GM10266 (cell line): ENCODE measurements around the gene FAM184B.

Experiments used
- DNase-seq: peaks from one replicate; pipeline ENCODE4 v3.0.0; 2012; ENCODE audit errors: extremely low spot score
- TF ChIP-seq, protein P1 (sequence below): IDR thresholded peaks from 2 replicates; pipeline ENCODE4 v1.5.1; 2012; ENCODE audit warnings: mild to moderate bottlenecking, low read depth; ENCODE audit not compliant: control insufficient read depth, insufficient read depth; ENCODE audit errors: missing control alignments

FAM184B gene

DNA sequence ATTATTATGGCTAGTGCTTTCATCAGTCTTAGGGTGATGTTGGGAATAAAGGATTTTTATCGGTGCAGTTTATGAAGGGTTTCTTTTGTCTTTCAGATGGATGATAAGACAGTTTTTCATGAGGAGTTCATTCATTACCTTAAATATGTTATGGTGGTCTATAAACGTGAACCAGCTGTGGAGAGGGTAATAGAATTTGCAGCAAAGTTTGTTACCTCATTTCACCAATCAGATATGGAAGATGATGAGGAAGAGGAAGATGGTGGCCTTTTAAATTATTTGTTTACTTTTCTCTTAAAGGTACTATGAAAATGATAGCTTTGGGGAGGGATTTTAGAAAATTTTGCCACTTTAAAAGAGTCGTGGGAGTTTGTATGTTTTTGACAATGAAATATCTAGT, 30.7 kb upstream of the FAM184B start:
- DNase-seq, result no peak
- TF ChIP-seq, protein P1, sequence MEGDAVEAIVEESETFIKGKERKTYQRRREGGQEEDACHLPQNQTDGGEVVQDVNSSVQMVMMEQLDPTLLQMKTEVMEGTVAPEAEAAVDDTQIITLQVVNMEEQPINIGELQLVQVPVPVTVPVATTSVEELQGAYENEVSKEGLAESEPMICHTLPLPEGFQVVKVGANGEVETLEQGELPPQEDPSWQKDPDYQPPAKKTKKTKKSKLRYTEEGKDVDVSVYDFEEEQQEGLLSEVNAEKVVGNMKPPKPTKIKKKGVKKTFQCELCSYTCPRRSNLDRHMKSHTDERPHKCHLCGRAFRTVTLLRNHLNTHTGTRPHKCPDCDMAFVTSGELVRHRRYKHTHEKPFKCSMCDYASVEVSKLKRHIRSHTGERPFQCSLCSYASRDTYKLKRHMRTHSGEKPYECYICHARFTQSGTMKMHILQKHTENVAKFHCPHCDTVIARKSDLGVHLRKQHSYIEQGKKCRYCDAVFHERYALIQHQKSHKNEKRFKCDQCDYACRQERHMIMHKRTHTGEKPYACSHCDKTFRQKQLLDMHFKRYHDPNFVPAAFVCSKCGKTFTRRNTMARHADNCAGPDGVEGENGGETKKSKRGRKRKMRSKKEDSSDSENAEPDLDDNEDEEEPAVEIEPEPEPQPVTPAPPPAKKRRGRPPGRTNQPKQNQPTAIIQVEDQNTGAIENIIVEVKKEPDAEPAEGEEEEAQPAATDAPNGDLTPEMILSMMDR, result no peak

DNA sequence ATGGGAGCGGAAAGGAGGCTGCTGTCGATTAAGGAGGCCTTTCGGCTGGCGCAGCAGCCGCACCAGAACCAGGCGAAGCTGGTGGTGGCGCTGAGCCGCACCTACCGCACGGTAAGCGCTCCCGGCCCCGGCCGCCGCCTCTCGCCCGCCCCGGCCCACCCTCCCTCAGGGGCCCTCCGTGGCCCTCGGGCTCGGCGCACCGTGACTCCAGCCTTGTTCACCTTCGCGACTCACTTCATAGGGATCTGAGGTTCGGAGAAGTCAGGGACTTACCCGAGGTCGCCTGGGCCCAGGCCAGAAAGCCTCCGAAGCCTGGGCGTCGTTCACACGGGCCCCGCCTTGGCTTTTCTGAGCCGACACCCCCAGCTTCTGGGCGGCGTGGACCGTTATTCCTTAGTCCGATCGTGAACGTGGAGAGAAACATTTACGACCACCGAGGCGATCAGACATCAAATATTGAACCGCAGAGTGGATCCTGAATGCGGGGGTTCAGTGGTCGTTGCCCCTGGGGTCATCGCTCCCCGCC, 29.7 kb upstream of the FAM184B start:
- TF ChIP-seq, protein P1, result no peak
- DNase-seq, result no peak

DNA sequence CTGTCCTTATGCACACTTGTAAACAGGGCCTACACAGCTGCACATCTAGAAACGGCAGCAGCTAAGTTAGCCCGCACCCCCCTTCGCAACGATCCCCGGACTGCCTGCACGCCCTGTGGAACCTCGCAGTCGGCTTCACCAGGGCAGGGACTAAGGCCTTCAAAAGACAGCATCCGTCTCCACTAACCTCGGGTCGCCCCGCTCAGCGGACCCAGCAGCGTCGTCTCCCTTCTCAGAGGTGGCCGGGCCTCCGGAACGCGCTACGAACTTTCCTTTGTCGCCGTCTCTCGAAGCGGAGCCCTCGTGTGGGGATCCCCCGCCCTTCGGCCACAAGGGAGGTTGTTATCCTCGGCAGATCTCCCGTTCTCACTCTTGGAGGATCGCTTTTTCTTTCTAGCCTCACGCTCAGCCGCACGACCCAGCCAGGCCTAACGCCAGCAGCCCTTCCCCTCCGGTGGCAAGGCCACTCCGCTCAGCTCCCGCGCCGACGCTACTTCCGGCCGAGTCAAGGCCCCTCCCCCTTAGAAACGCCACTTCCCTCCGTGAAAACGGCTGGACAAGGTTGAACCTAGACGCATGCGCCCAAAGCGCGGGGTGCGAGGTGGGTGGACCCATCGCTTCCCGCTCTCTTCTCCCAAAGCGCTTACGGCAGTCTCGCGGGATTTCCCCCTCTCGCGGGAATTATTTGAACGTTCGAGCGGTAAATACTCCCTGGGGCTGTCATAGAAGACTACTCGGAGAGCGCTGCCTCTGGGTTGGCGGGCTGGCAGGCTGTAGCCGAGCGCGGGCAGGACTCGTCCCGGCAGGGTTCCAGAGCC, 29.0 kb upstream of the FAM184B start, which contains the start of the genes DCAF16 and NCAPG:
Gene DCAF16 (minus strand): TSS at position 498 of the 818 bp plus-strand sequence. CDS start 6,616 bp downstream, outside the sequence.
Gene NCAPG (plus strand): TSS at position 720 of the 818 bp plus-strand sequence. CDS start 99 bp downstream, outside the sequence.
- TF ChIP-seq, protein P1, result no peak
- DNase-seq, result peak; percentile 94

DNA sequence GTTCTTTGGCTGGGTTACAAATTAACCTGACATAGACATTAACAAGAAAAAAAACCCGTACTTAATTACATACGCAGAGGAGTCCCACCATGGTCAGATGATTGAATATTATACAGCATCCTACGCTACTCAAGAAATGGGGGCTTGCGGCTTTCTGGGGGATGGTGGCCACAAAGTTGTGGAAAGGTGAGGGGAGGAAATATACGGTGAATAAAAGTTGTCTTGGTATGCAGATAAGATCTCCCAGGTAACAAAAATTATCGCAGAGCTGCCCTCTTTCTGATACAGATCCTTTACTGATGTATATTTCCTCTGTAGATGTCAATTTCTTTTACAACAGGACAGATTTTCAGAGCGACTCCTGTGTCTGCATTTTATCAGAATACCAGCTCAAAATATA, 28.2 kb upstream of the FAM184B start:
- TF ChIP-seq, protein P1, result no peak
- no peak for DNase-seq

DNA sequence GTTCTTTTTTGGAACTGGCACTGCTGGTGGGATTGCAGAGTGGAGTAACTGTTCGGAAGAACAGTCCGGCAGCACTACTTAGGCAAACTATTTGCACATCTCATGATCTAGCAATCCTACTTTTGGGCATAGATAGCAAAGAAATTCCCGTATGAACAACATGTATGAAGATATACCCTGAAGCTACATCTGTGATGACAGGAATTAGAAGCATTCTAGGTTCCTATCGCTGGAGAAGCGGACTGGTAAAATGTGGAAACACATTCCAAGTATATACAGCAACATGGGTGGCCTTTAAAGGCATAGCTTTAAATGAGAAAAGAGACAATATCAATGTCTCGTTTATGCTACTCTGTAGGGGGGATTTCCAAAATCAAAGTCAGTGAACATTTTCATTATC, 26.0 kb upstream of the FAM184B start:
- DNase-seq, result no peak

DNA sequence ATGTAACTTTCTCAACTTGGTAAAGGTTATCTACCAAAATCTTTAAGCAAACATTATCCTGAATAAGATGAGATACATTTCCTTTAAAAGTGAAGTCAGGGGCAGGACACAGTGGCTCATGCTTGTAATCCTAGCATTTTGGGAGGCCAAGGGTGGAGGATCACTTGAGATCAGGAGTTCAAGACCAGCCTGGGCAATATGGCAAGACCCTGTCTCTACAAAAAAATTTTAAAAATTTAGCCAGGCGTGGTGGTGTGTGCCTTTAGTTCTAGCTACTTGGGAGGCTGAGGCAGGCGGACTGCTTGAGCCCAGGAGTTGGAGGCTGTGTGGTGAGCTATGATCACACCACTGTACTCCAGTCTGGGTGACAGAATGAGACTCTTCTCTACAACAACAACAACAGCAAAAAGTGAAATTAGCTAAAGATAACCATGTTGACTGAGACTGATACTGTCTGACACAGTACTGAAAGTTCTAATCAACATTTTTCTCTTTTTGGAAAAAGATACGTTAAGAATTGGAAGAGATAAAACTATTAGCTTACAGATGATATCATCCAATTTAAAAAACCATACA, 24.2 kb upstream of the FAM184B start:
- DNase-seq, result no peak
- TF ChIP-seq, protein P1, result no peak

More for the DNA sequence above, 26.0 kb upstream of the FAM184B start:
- TF ChIP-seq, protein P1, result no peak
